Endothelial cell of umbilical vein (primary cell): Measurements from ENCODE around the gene TNIP1. TPM values are rescaled to one million over a fixed set of nuclear protein-coding genes. Genes with fewer than 3 reads are reported as not detected.

ENCODE experiments used
- BruUV-seq: library from RNA; stranded (reverse); fragments of 400-500 nt; replicated peaks from 2 replicates; lab custom pipeline; 2021; lab: Mats Ljungman, UMichigan
- CTCF ChIA-PET: fragments of 300-600, 350-600 bp; sonication (Branson Sonifier 250); formaldehyde crosslinking; loops from one replicate; lab custom pipeline; 2021; ENCODE audit warnings: antibody characterized with exemption, inconsistent platforms; lab: Charles Lee
- POLR2A ChIA-PET: fragments of 300-600, 350-600 bp; sonication (Branson Sonifier 250); formaldehyde crosslinking; loops from one replicate; lab custom pipeline; 2021; ENCODE audit warnings: antibody characterized with exemption, inconsistent platforms; lab: Charles Lee
- DNase-seq: peaks from one replicate; pipeline ENCODE4 v3.0.0-alpha.2; 2011; ENCODE audit warnings: low read depth, low spot score
- FAIRE-seq: peaks from 2 replicates; lab custom pipeline; 2011; peaks lifted over from hg19 to GRCh38; lab: Jason Lieb, UNC
- H2AFZ ChIP-seq: 2 replicates; pipeline ENCODE4 v1.6.0; 2012; ENCODE audit warnings: low read depth, low read length, control low read depth, inconsistent platforms
- H3K27ac ChIP-seq: 2 replicates; pipeline ENCODE4 v1.5.1; 2011; ENCODE audit warnings: low read depth, mild to moderate bottlenecking, control low read depth, low read length, moderate library complexity; ENCODE audit not compliant: insufficient read depth
- H3K27me3 ChIP-seq, 2 experiments: 2 replicates each; pipeline versions ENCODE4 v1.6.0 to v1.6.1; 2011; ENCODE audit warnings: low read length in 2 of 2, mixed read lengths in 1 of 2; ENCODE audit not compliant: control insufficient read depth in 2 of 2, insufficient read depth in 2 of 2
- H3K36me3 ChIP-seq, 2 experiments: 2 replicates in 1 of 2; 3 replicates in 1 of 2; pipeline ENCODE4 v1.5.1; 2011; ENCODE audit warnings: low read length in 2 of 2, mild to moderate bottlenecking in 1 of 2, moderate library complexity in 1 of 2; ENCODE audit not compliant: control insufficient read depth in 2 of 2, insufficient read depth in 2 of 2; ENCODE audit errors: extremely low read depth in 1 of 2
- H3K4me1 ChIP-seq: 3 replicates; pipeline ENCODE4 v1.5.1; 2011; ENCODE audit warnings: mild to moderate bottlenecking, low read length; ENCODE audit not compliant: control insufficient read depth, insufficient read depth; ENCODE audit errors: extremely low read depth
- H3K4me2 ChIP-seq: 2 replicates; pipeline ENCODE4 v1.6.1; 2011; ENCODE audit warnings: low read length, control low read depth, mixed read lengths; ENCODE audit not compliant: insufficient read depth
- H3K4me3 ChIP-seq, 3 experiments: fragments of 200-600 bp in 1 of 3; sonication (generic), shearing (Covaris generic) in 1 of 3; replicated peaks in 1 of 3; 2 replicates each; pipeline ENCODE4 v1.5.1; 2011 to 2016; ENCODE audit warnings: control low read depth in 3 of 3, low read length in 3 of 3, mild to moderate bottlenecking in 2 of 3, inconsistent platforms in 1 of 3, low read depth in 1 of 3, moderate library complexity in 1 of 3; ENCODE audit not compliant: insufficient read depth in 1 of 3
- H3K79me2 ChIP-seq: 2 replicates; pipeline ENCODE4 v1.6.0; 2012; ENCODE audit warnings: low read length, inconsistent platforms; ENCODE audit not compliant: control insufficient read depth, insufficient read depth
- H3K9ac ChIP-seq: replicated peaks from 2 replicates; pipeline ENCODE3; 2011; ENCODE audit warnings: low read length, control low read depth; ENCODE audit not compliant: insufficient read depth; ENCODE audit errors: extremely low read depth
- H3K9me1 ChIP-seq: replicated peaks from 3 replicates; pipeline ENCODE4 v1.6.0; 2011; ENCODE audit warnings: mild to moderate bottlenecking, low read length; ENCODE audit not compliant: control insufficient read depth, insufficient read depth; ENCODE audit errors: extremely low read depth
- H3K9me3 ChIP-seq: replicated peaks from 2 replicates; pipeline ENCODE4 v1.5.1; 2012; ENCODE audit warnings: low read length, inconsistent platforms; ENCODE audit not compliant: control insufficient read depth, insufficient read depth
- H4K20me1 ChIP-seq: replicated peaks from 2 replicates; pipeline ENCODE3; 2011; ENCODE audit warnings: mild to moderate bottlenecking, low read length; ENCODE audit not compliant: control insufficient read depth, insufficient read depth; ENCODE audit errors: extremely low read depth
- EZH2 ChIP-seq: IDR thresholded peaks from 2 replicates; pipeline ENCODE4 v1.6.1; 2012; ENCODE audit warnings: borderline replicate concordance, low read depth, mild to moderate bottlenecking, moderate library complexity, low read length, inconsistent platforms; ENCODE audit not compliant: severe bottlenecking
- FOS ChIP-seq: IDR thresholded peaks from 2 replicates; pipeline ENCODE4 v1.6.1; 2011; ENCODE audit warnings: mild to moderate bottlenecking, low read length, moderate library complexity, borderline replicate concordance; ENCODE audit not compliant: insufficient read depth
- GATA2 ChIP-seq: IDR thresholded peaks from 2 replicates; pipeline ENCODE4 v1.7.0; 2011; ENCODE audit warnings: low read depth, mild to moderate bottlenecking, moderate library complexity, mixed read lengths, low read length; ENCODE audit not compliant: insufficient read length, insufficient read depth
- JUN ChIP-seq: IDR thresholded peaks from 2 replicates; pipeline ENCODE4 v1.6.1; 2011; ENCODE audit warnings: borderline replicate concordance, low read depth; ENCODE audit not compliant: insufficient read length, insufficient read depth
- MYC ChIP-seq: IDR thresholded peaks from one replicate; pipeline ENCODE4 v1.6.1; 2011; ENCODE audit warnings: mild to moderate bottlenecking, low read depth, low read length
- POLR2A ChIP-seq: IDR thresholded peaks from 2 replicates; pipeline ENCODE4 v1.6.1; 2012; ENCODE audit warnings: low read depth, mild to moderate bottlenecking, control low read depth, low read length
- POLR2AphosphoS5 ChIP-seq: IDR thresholded peaks from 2 replicates; pipeline ENCODE4 v1.6.1; 2012; ENCODE audit warnings: low read depth, mild to moderate bottlenecking, control low read depth, low read length, moderate library complexity; ENCODE audit not compliant: insufficient read depth
- dilution Hi-C: fragments of 300-500 bp; cut with MboI; formaldehyde crosslinking; loops from one replicate; pipeline ENCODE4 v1.15.0; 2019; ENCODE audit warnings: low sequenced_read_pairs; ENCODE audit not compliant: extremely low pct_ligation_motif_present
- intact Hi-C: fragments of 100-400 bp; cut with micrococcal nuclease; formaldehyde crosslinking; loops from one replicate; pipeline ENCODE4 v1.10.0; 2022
- polyA plus RNA-seq, 4 experiments: library from polyadenylated mRNA; depleted of rRNA in 3 of 4; stranded (reverse) in 3 of 4; unstranded in 1 of 4; fragments of >200 nt; gene quantifications; 2 replicates each; pipeline versions ENCODE4 v1.2.1 to v1.2.3, GENCODE V29; 2011 to 2012; ENCODE audit warnings: missing spikeins in 1 of 4
- total RNA-seq: library from RNA; stranded (reverse); gene quantifications from 2 replicates; pipeline ENCODE4 v1.2.3, GENCODE V29; 2021
- TF ChIP-seq, protein P1 (sequence below): IDR thresholded peaks from 2 replicates; pipeline ENCODE4 v1.6.1; 2011; ENCODE audit not compliant: insufficient read depth, insufficient read length
- TF ChIP-seq, protein P2 (sequence below), 2 donors: IDR thresholded peaks; 1 replicate in 1 of 2; 2 replicates in 1 of 2; pipeline ENCODE4 v1.5.1; 2011; ENCODE audit warnings: low read length in 2 of 2, mild to moderate bottlenecking in 2 of 2, moderate library complexity in 2 of 2, control low read depth in 1 of 2, inconsistent platforms in 1 of 2, low read depth in 1 of 2; ENCODE audit not compliant: insufficient read depth in 1 of 2; ENCODE audit errors: extremely low read depth in 1 of 2

The TNIP1 gene
- total and polyA plus RNA-seq, 2 donors (not counting 3 experiments of a cell fraction or from before 2014, with no cell fraction given), result 43.0 to 96.8 TPM

DNA sequence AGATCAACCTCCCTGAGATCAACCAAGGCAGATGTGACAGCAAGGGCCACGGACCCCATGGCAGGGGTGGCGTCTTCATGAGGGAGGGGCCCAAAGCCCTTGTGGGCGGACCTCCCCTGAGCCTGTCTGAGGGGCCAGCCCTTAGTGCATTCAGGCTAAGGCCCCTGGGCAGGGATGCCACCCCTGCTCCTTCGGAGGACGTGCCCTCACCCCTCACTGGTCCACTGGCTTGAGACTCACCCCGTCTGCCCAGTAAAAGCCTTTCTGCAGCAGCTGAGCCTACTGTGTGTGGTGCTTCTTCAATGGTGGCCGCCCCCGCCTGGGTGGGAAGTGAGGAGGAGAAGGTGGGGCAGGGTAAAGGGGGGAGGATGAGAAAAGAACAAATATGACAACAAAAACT, 52.1 kb downstream of the TNIP1 start:
- H4K20me1 ChIP-seq, result no peaks in the 10 kb centered on the region
- FAIRE-seq (no peak), DNase-seq (no peak)
- ChIA-PET POLR2A (no interaction called here), CTCF (no interaction called here)
- intact Hi-C loops (no loop called here), dilution Hi-C loops (no loop called here)
- H3K9me3 ChIP-seq, result no peaks in the 10 kb centered on the region
- no peaks in the 10 kb centered on the region for H3K9me1 ChIP-seq
- H3K36me3 ChIP-seq, result peaks cover 3 to 31% of the 10 kb centered on the region in 2 experiments
- H3K4me3 ChIP-seq, result no peak overlapping the region
- H2AFZ ChIP-seq, result no peak overlapping the region
- TF ChIP-seq POLR2AphosphoS5, result no peak
- TF ChIP-seq JUN, result no peak
- no peak for TF ChIP-seq POLR2A
- no peak for TF ChIP-seq GATA2
- TF ChIP-seq, protein P1, sequence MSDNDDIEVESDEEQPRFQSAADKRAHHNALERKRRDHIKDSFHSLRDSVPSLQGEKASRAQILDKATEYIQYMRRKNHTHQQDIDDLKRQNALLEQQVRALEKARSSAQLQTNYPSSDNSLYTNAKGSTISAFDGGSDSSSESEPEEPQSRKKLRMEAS, result no peak
- no peak for TF ChIP-seq MYC
- TF ChIP-seq EZH2, result no peak
- TF ChIP-seq, protein P2, sequence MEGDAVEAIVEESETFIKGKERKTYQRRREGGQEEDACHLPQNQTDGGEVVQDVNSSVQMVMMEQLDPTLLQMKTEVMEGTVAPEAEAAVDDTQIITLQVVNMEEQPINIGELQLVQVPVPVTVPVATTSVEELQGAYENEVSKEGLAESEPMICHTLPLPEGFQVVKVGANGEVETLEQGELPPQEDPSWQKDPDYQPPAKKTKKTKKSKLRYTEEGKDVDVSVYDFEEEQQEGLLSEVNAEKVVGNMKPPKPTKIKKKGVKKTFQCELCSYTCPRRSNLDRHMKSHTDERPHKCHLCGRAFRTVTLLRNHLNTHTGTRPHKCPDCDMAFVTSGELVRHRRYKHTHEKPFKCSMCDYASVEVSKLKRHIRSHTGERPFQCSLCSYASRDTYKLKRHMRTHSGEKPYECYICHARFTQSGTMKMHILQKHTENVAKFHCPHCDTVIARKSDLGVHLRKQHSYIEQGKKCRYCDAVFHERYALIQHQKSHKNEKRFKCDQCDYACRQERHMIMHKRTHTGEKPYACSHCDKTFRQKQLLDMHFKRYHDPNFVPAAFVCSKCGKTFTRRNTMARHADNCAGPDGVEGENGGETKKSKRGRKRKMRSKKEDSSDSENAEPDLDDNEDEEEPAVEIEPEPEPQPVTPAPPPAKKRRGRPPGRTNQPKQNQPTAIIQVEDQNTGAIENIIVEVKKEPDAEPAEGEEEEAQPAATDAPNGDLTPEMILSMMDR (IDR thresholded peaks at IDR 0.05; ENCODE audit: extremely low read depth in 1 of 2, insufficient read depth in 1 of 2, low read depth in 1 of 2, low read length in 2 of 2), result no peak
- no peak for TF ChIP-seq FOS
- H3K4me2 ChIP-seq, result no peak overlapping the region
- H3K27me3 ChIP-seq, result no peaks in the 10 kb centered on the region
- no TSS peak for BruUV-seq
- peaks cover 9% of the 10 kb centered on the region for H3K4me1 ChIP-seq
- H3K27ac ChIP-seq, result no peak overlapping the region
- H3K79me2 ChIP-seq, result no peaks in the 10 kb centered on the region
- no peak overlapping the region for H3K9ac ChIP-seq
